Epithelial cell of prostate (primary cell): ENCODE measurements around the gene KIF6.

Source experiments
- DNase-seq: peaks from one replicate; pipeline ENCODE4 v3.0.0-alpha.2; 2011; ENCODE audit warnings: low read depth, low spot score
- H3K27ac ChIP-seq: fragments of 450-650 bp; 2 replicates; pipeline ENCODE4 v1.5.1; 2017; ENCODE audit warnings: mild to moderate bottlenecking

The KIF6 gene

GRCh38 chr6:39669207-39669972 lies 55.8 kb downstream of the KIF6 start:
- H3K27ac ChIP-seq = no peak overlapping the region
- no peak for DNase-seq

- no peak overlapping the region for H3K27ac ChIP-seq
- no peak for DNase-seq
Observed at GRCh38 chr6:39666706-39667489, 58.3 kb downstream of the KIF6 start.

GRCh38 chr6:39665861-39666260 lies 59.3 kb downstream of the KIF6 start:
- DNase-seq = no peak
- no peak overlapping the region for H3K27ac ChIP-seq

GRCh38 chr6:39664173-39664572 lies 61.0 kb downstream of the KIF6 start:
- no peak for DNase-seq

GRCh38 chr6:39657355-39658135 lies 67.7 kb downstream of the KIF6 start:
- H3K27ac ChIP-seq = no peak overlapping the region
- DNase-seq = no peak

More at GRCh38 chr6:39664173-39664572, 61.0 kb downstream of the KIF6 start:
- H3K27ac ChIP-seq = no peak overlapping the region

GRCh38 chr6:39654121-39654520 lies 71.1 kb downstream of the KIF6 start:
- no peak for DNase-seq
- no peak overlapping the region for H3K27ac ChIP-seq

- no peak overlapping the region for H3K27ac ChIP-seq
- no peak for DNase-seq
Observed at GRCh38 chr6:39653612-39654011, 71.6 kb downstream of the KIF6 start.

- no peak overlapping the region for H3K27ac ChIP-seq
- no peak for DNase-seq
Observed at GRCh38 chr6:39649996-39650395, 75.2 kb downstream of the KIF6 start.

GRCh38 chr6:39646751-39647420 lies 78.3 kb downstream of the KIF6 start:
- DNase-seq = no peak
- H3K27ac ChIP-seq = no peak overlapping the region

- DNase-seq = no peak
- no peak overlapping the region for H3K27ac ChIP-seq
Observed at GRCh38 chr6:39642270-39642669, 82.9 kb downstream of the KIF6 start.

- DNase-seq = no peak
- no peak overlapping the region for H3K27ac ChIP-seq
Observed at GRCh38 chr6:39638126-39638822, 86.9 kb downstream of the KIF6 start.

- H3K27ac ChIP-seq = no peak overlapping the region
- DNase-seq = no peak
Observed at GRCh38 chr6:39634646-39635341, 90.4 kb downstream of the KIF6 start.

GRCh38 chr6:39625209-39625608 lies 100.0 kb downstream of the KIF6 start:
- no peak for DNase-seq
- H3K27ac ChIP-seq = no peak overlapping the region

GRCh38 chr6:39623750-39624149 lies 101.5 kb downstream of the KIF6 start:
- H3K27ac ChIP-seq = no peak overlapping the region
- no peak for DNase-seq

GRCh38 chr6:39617520-39617919 lies 107.7 kb downstream of the KIF6 start:
- no peak for DNase-seq
- no peak overlapping the region for H3K27ac ChIP-seq

- no peak overlapping the region for H3K27ac ChIP-seq
- DNase-seq = no peak
Observed at GRCh38 chr6:39617026-39617425, 108.2 kb downstream of the KIF6 start.

- no peak for DNase-seq
- H3K27ac ChIP-seq = no peak overlapping the region
Observed at GRCh38 chr6:39615622-39616021, 109.6 kb downstream of the KIF6 start.

- no peak for DNase-seq
- no peak overlapping the region for H3K27ac ChIP-seq
Observed at GRCh38 chr6:39614393-39614950, 110.7 kb downstream of the KIF6 start.

GRCh38 chr6:39610221-39610620 lies 115.0 kb downstream of the KIF6 start:
- DNase-seq = no peak
- H3K27ac ChIP-seq = no peak overlapping the region
